GM10266 (cell line): ENCODE data around the gene TBRG1.

Experiments used
- DNase-seq: peaks from one replicate; pipeline ENCODE4 v3.0.0; 2012; ENCODE audit errors: extremely low spot score
- CTCF ChIP-seq: IDR thresholded peaks from 2 replicates; pipeline ENCODE4 v1.5.1; 2012; ENCODE audit warnings: mild to moderate bottlenecking, low read depth; ENCODE audit not compliant: control insufficient read depth, insufficient read depth; ENCODE audit errors: missing control alignments

The TBRG1 gene

GRCh38 chr11:124674168-124674517 is 51.5 kb downstream of the TBRG1 start:
- no peak for TF ChIP-seq CTCF
- no peak for DNase-seq

GRCh38 chr11:124674571-124674970 is 51.9 kb downstream of the TBRG1 start:
- TF ChIP-seq CTCF, result no peak
- DNase-seq, result no peak

- no peak for TF ChIP-seq CTCF
- DNase-seq, result no peak
These were observed 53.7 kb downstream of the TBRG1 start for GRCh38 chr11:124676386-124676785.

- TF ChIP-seq CTCF, result no peak
- DNase-seq, result no peak
These were observed 55.8 kb downstream of the TBRG1 start for GRCh38 chr11:124678416-124678815.

- no peak for TF ChIP-seq CTCF
- DNase-seq, result no peak
These were observed 58.8 kb downstream of the TBRG1 start for GRCh38 chr11:124681421-124681820.

- DNase-seq, result no peak
- TF ChIP-seq CTCF, result no peak
These were observed 59.8 kb downstream of the TBRG1 start for GRCh38 chr11:124682443-124682842.
